Mucosa of descending colon (tissue), 3 donors: ENCODE results near the gene COL9A3. TPM values are rescaled to one million over a fixed set of nuclear protein-coding genes. Genes with fewer than 3 reads are reported as not detected.

ENCODE experiments used
- ATAC-seq: fragments of 200-7000 bp; cut with Tn5 transposase; one replicate; pipeline ENCODE4 v1.9.1; 2020; ENCODE audit warnings: mild to moderate bottlenecking, moderate library complexity
- DNase-seq, 3 donors: peaks; one replicate each; pipeline ENCODE4 v3.0.0-alpha.2; 2020
- H3K36me3 ChIP-seq: fragments of 200-600 bp; one replicate; pipeline ENCODE4 v1.8.0; 2021; ENCODE audit warnings: low read depth, mild to moderate bottlenecking
- H3K4me1 ChIP-seq: fragments of 200-600 bp; one replicate; pipeline ENCODE4 v1.8.0; 2021; ENCODE audit warnings: low read depth, mild to moderate bottlenecking
- H3K4me3 ChIP-seq: fragments of 200-600 bp; one replicate; pipeline ENCODE4 v1.8.0; 2021; ENCODE audit warnings: mild to moderate bottlenecking
- H3K9me3 ChIP-seq: fragments of 200-600 bp; one replicate; pipeline ENCODE4 v1.8.0; 2021; ENCODE audit warnings: mild to moderate bottlenecking
- CTCF ChIP-seq: fragments of 200-600 bp; IDR thresholded peaks from one replicate; pipeline ENCODE4 v1.8.0; 2022; ENCODE audit warnings: antibody characterized with exemption, mild to moderate bottlenecking
- intact Hi-C, 2 donors: fragments of 100-400 bp; cut with DNase I in 1 of 2; cut with micrococcal nuclease in 1 of 2; formaldehyde crosslinking; loops; one replicate each; pipeline versions ENCODE4 v1.11.0 to v1.11.1; 2022; cut with DNase I, micrococcal nuclease
- total RNA-seq, 3 donors: library from RNA; stranded (reverse); fragmentation: NEBNext Ultra II Directional in 2 of 3; extraction: Animal tissue kit (Norgen Biotek cat#: 25700) in 2 of 3; gene quantifications; one replicate each; pipeline versions ENCODE4 v1.2.1 to v1.2.4, GENCODE V29; 2021 to 2023
- donor health status: DM: no; HTN: no; CAD: no; lungs with moderate emphysema.
- donor health status: DM: no; HTN: no; CAD: no.
- donor health status: DM: no; HTN: yes; CAD: no.

The COL9A3 gene
- total RNA-seq, 3 donors from 2014 or later: 0.70 to 12.4 (median 2.3) TPM

- Histone ChIP-seq H3K4me3 (no peak overlapping the region), H3K36me3 (no peaks in the 10 kb centered on the region), H3K4me1 (no peaks in the 10 kb centered on the region), H3K9me3 (no peaks in the 10 kb centered on the region)
- DNase-seq (peak in 2 of 3 donors; percentile 14 to 37), ATAC-seq (no peak)
- intact Hi-C loops: no loop called here
- TF ChIP-seq CTCF: no peak
Measured at GRCh38 chr20:62770111-62770910, 46.5 kb upstream of the COL9A3 start.

- intact Hi-C loops: no loop called here
- H3K36me3 ChIP-seq: no peaks in the 10 kb centered on the region
- no peak for TF ChIP-seq CTCF
- DNase-seq (peak in 1 of 3 donors; percentile 38), ATAC-seq (no peak)
- no peak overlapping the region for H3K4me3 ChIP-seq
- H3K4me1 ChIP-seq: no peaks in the 10 kb centered on the region
- H3K9me3 ChIP-seq: no peaks in the 10 kb centered on the region
Measured at GRCh38 chr20:62770916-62771315, 45.9 kb upstream of the COL9A3 start.

GRCh38 chr20:62771396-62772102 is 45.3 kb upstream of the COL9A3 start:
- no peak for ATAC-seq
- no peak for TF ChIP-seq CTCF
- Histone ChIP-seq H3K4me1 (peaks cover 2% of the 10 kb centered on the region), H3K4me3 (no peak overlapping the region), H3K9me3 (no peaks in the 10 kb centered on the region), H3K36me3 (no peaks in the 10 kb centered on the region)
- DNase-seq: peak in 1 of 3 donors; percentile 41
- intact Hi-C loops: no loop called here

GRCh38 chr20:62772103-62772611 is 44.7 kb upstream of the COL9A3 start:
- Histone ChIP-seq H3K4me1 (peaks cover 3% of the 10 kb centered on the region), H3K36me3 (no peaks in the 10 kb centered on the region), H3K4me3 (no peak overlapping the region), H3K9me3 (no peaks in the 10 kb centered on the region)
- DNase-seq (peak in 1 of 3 donors; percentile 32), ATAC-seq (no peak)
- TF ChIP-seq CTCF: no peak
- intact Hi-C loops: no loop called here

- no peaks in the 10 kb centered on the region for H3K36me3 ChIP-seq
- no peaks in the 10 kb centered on the region for H3K9me3 ChIP-seq
- no peak for TF ChIP-seq CTCF
- no peak overlapping the region for H3K4me3 ChIP-seq
- no peak for DNase-seq
- H3K4me1 ChIP-seq: peaks cover 3% of the 10 kb centered on the region
- intact Hi-C loops: no loop called here
- ATAC-seq: no peak
Measured at GRCh38 chr20:62772619-62772989, 44.2 kb upstream of the COL9A3 start.
